ENCODE measurements around the gene KRTAP5-1. TPM values are rescaled to one million over a fixed set of nuclear protein-coding genes. Genes with fewer than 3 reads are reported as not detected.

KRTAP5-1 gene
- total and polyA plus RNA-seq, 7 donors: not detected

DNA sequence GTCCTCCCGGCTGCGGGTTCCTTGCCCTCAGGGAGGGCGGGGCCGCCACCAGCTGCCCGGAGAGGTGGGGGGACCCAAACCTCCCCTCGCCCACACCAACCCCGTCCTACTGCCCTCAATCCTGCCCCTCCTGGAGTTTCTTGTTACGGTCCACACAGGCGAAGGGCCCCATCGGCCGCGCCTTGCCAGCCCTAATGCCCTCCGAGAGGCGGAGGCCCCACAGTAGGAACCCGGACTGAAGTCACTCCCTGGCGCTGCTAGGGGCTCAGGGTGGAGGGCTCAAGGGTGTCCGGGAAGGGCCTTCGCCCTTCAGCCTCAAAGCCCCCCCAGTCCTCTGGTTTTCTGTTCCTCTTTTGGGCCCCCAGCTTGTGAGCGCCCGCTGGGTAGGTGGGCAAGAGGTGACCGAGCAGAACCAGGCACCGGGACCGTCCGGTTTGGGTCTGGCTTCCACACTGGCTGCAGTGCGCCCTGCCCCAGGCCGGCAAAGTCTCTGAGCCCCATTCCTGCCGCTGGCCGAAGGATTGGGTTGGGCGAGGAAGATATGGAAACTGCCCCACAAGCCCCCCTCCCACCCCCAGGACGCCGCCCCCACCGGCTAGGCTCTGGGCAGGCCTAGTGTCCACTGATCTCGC is 37.5 kb downstream of the KRTAP5-1 start:
- no peaks in the 10 kb centered on the region for H3K36me3 ChIP-seq
- TF ChIP-seq POLR2A (IDR thresholded peaks at IDR 0.05) (no peak), POLR2AphosphoS5 (IDR thresholded peaks at IDR 0.05) (no peak), EP300 (IDR thresholded peaks at IDR 0.05) (no peak), CTCF (IDR thresholded peaks at IDR 0.05) (no peak)
- peaks cover 0 to 35% (median 29%) of the 10 kb centered on the region in 4 donors for H3K4me1 ChIP-seq
- H3K27me3 ChIP-seq: peaks cover 7 to 29% (median 23%) of the 10 kb centered on the region in 3 donors
- H3K4me3 ChIP-seq: peak overlapping the region in 3 of 4 donors; percentile 39 to 51 (median 42)
- H3K9me3 ChIP-seq: no peaks in the 10 kb centered on the region
- WGBS, 2 donors: 4 to 10% methylated on average over 33 of the region's 33 CpGs
- H3K27ac ChIP-seq: peak overlapping the region; percentile 54 to 79 (median 73)
- no peak for DNase-seq
- intact Hi-C loops (cut with DNase I): loop anchor here (2.0 kb wide), 1 partner anchor 81 kb away; the partner anchor contains the start of gene KRTAP5-5

- WGBS, 2 donors: 1% methylated on average over 106 of the region's 106 CpGs
- Histone ChIP-seq H3K36me3 (no peaks in the 10 kb centered on the region), H3K4me3 (peak overlapping the region in 3 of 4 donors; percentile 39 to 51 (median 42)), H3K27ac (peak overlapping the region in 3 of 4 donors; percentile 54 to 79 (median 72)), H3K27me3 (peaks cover 7 to 29% (median 23%) of the 10 kb centered on the region in 3 donors), H3K4me1 (peaks cover 0 to 31% (median 27%) of the 10 kb centered on the region in 4 donors), H3K9me3 (no peaks in the 10 kb centered on the region)
- TF ChIP-seq POLR2A (IDR thresholded peaks at IDR 0.05) (no peak), CTCF (IDR thresholded peaks at IDR 0.05) (peak; percentile 50 to 87 (median 61))
- DNase-seq: no peak
- intact Hi-C loops (cut with DNase I): loop anchor here (1.0 to 2.0 kb wide), 2 partner anchors 28 to 82 kb away; partner anchors contain the start of gene KRTAP5-5
These were observed 38.3 kb downstream of the KRTAP5-1 start for GRCh38 chr11:1546536-1547466.

DNA sequence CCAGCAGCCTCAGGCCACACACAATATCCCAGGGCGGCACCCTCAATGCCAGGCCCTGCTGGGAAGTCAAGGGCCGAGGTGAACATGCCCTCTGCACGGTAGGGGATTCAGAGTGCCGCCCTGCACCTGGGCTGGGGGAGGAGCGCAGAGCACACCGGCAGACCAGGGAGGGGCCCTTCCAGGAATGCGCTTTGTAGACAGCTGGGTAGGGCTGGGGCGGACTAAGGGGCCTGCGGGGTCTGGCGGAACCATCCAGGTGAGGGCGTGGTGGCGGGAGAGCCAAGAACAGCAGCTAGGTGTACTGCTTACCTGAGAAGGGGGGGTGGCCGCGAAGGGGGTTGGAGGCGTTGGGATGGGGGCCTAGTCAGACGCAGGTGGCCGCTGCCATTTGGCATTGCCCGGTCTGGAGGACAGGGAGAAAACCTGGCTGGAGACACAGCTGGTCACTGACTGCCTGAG is 39.0 kb downstream of the KRTAP5-1 start:
- H3K9me3 ChIP-seq: no peaks in the 10 kb centered on the region
- WGBS, 2 donors: 5 to 14% methylated on average over 18 of the region's 18 CpGs
- no peak overlapping the region for H3K27ac ChIP-seq
- peaks cover 0 to 31% (median 27%) of the 10 kb centered on the region in 4 donors for H3K4me1 ChIP-seq
- H3K27me3 ChIP-seq: peaks cover 7 to 29% (median 23%) of the 10 kb centered on the region in 3 donors
- intact Hi-C loops (cut with DNase I): loop anchor here (1.0 to 2.0 kb wide), 2 partner anchors 28 to 83 kb away; partner anchors contain the start of gene KRTAP5-5
- H3K4me3 ChIP-seq: no peak overlapping the region
- no peak for DNase-seq
- H3K36me3 ChIP-seq: no peaks in the 10 kb centered on the region
- TF ChIP-seq POLR2AphosphoS5 (IDR thresholded peaks at IDR 0.05) (no peak), EP300 (IDR thresholded peaks at IDR 0.05) (no peak), CTCF (IDR thresholded peaks at IDR 0.05) (no peak), POLR2A (IDR thresholded peaks at IDR 0.05) (no peak)

- 75% methylated on average over 5 of the region's 5 CpGs for WGBS, 2 donors
- H3K4me1 ChIP-seq: peaks cover 0 to 31% (median 27%) of the 10 kb centered on the region in 4 donors
- no peak for TF ChIP-seq EP300 (IDR thresholded peaks at IDR 0.05)
- no peak for TF ChIP-seq CTCF (IDR thresholded peaks at IDR 0.05)
- TF ChIP-seq POLR2A (IDR thresholded peaks at IDR 0.05): no peak
- TF ChIP-seq POLR2AphosphoS5 (IDR thresholded peaks at IDR 0.05): no peak
- no peak for DNase-seq
- H3K27me3 ChIP-seq: peaks cover 7 to 29% (median 23%) of the 10 kb centered on the region in 3 donors
- no peaks in the 10 kb centered on the region for H3K9me3 ChIP-seq
- H3K4me3 ChIP-seq: no peak overlapping the region
- intact Hi-C loops (cut with DNase I): no loop called here
- no peaks in the 10 kb centered on the region for H3K36me3 ChIP-seq
- no peak overlapping the region for H3K27ac ChIP-seq
These were observed 39.7 kb downstream of the KRTAP5-1 start for GRCh38 chr11:1545432-1545831.

Measured in sigmoid colon (tissue), 7 donors.